HG03342 (cell line): ENCODE data around the gene CFAP210.
"Not testable (repeated sequence)": the region's sequence is repeated elsewhere in the genome, so short reads cannot be mapped to it uniquely, and the experiment has no call there.

Source experiments
- ATAC-seq: cut with Tn5 transposase; IDR thresholded peaks from one replicate; pipeline ENCODE4 v1.9.1; 2021; ENCODE audit warnings: mild to moderate bottlenecking, moderate library complexity; ENCODE audit not compliant: unreplicated experiment

Gene CFAP210

GRCh38 chr2:169625781-169626180 is 68.4 kb downstream of the CFAP210 start:
- no peak for ATAC-seq

GRCh38 chr2:169623235-169623634 is 71.0 kb downstream of the CFAP210 start:
- no peak for ATAC-seq

- ATAC-seq: no peak
These were observed 73.7 kb downstream of the CFAP210 start for GRCh38 chr2:169620509-169620908.

GRCh38 chr2:169619946-169620345 is 74.3 kb downstream of the CFAP210 start:
- ATAC-seq: no peak

GRCh38 chr2:169615982-169616381 is 78.2 kb downstream of the CFAP210 start:
- ATAC-seq: not testable (repeated sequence)

- no peak for ATAC-seq
These were observed 80.3 kb downstream of the CFAP210 start for GRCh38 chr2:169613876-169614275.

- ATAC-seq: no peak
These were observed 84.9 kb downstream of the CFAP210 start for GRCh38 chr2:169609264-169609663.

GRCh38 chr2:169599568-169599967 is 94.6 kb downstream of the CFAP210 start:
- ATAC-seq: no peak

GRCh38 chr2:169598982-169599381 is 95.2 kb downstream of the CFAP210 start:
- no peak for ATAC-seq

GRCh38 chr2:169596546-169596945 is 97.7 kb downstream of the CFAP210 start:
- not testable (repeated sequence) for ATAC-seq
